HT1080 (cell line): ENCODE measurements around the gene EEPD1. TPM values are rescaled to one million over a fixed set of nuclear protein-coding genes. Genes with fewer than 3 reads are reported as not detected.
"Not testable (repeated sequence)": the region's sequence is repeated elsewhere in the genome, so short reads cannot be mapped to it uniquely, and the experiment has no call there.

Experiments used
- DNase-seq: peaks from one replicate; pipeline ENCODE4 v3.0.0-alpha.2; 2015; ENCODE audit warnings: low read depth
- total RNA-seq: library from RNA; depleted of rRNA; stranded (reverse); fragments of >200 nt; shearing (Covaris generic); gene quantifications from 2 replicates; pipeline ENCODE4 v1.2.3, GENCODE V29; 2014

EEPD1 gene
- total RNA-seq, 1 experiment from 2014 or later, result 6.2 TPM

GRCh38 chr7:36128448-36129047, 24.5 kb upstream of the EEPD1 start:
- DNase-seq, result peak; percentile 85

- DNase-seq, result peak; percentile 36
These were observed 24.0 kb upstream of the EEPD1 start for GRCh38 chr7:36129048-36129534.

- no peak for DNase-seq
These were observed 22.7 kb upstream of the EEPD1 start for GRCh38 chr7:36130236-36130945.

- no peak for DNase-seq
These were observed 22.0 kb upstream of the EEPD1 start for GRCh38 chr7:36131026-36131425.

GRCh38 chr7:36131499-36131898, 21.6 kb upstream of the EEPD1 start:
- no peak for DNase-seq

- no peak for DNase-seq
These were observed 21.0 kb upstream of the EEPD1 start for GRCh38 chr7:36132012-36132411.

GRCh38 chr7:36135700-36136099, 17.4 kb upstream of the EEPD1 start:
- DNase-seq, result no peak

- DNase-seq, result no peak
These were observed 15.8 kb upstream of the EEPD1 start for GRCh38 chr7:36137258-36137657.

GRCh38 chr7:36137754-36138153, 15.3 kb upstream of the EEPD1 start:
- DNase-seq, result no peak

GRCh38 chr7:36138209-36138608, 14.8 kb upstream of the EEPD1 start:
- no peak for DNase-seq

- no peak for DNase-seq
These were observed 11.7 kb upstream of the EEPD1 start for GRCh38 chr7:36141351-36141750.

- no peak for DNase-seq
These were observed 11.2 kb upstream of the EEPD1 start for GRCh38 chr7:36141850-36142249.

GRCh38 chr7:36144189-36144588, 8.9 kb upstream of the EEPD1 start:
- DNase-seq, result no peak

GRCh38 chr7:36145686-36146085, 7.4 kb upstream of the EEPD1 start:
- DNase-seq, result no peak

GRCh38 chr7:36147361-36147760, 5.7 kb upstream of the EEPD1 start:
- DNase-seq, result no peak

- no peak for DNase-seq
These were observed 4.5 kb upstream of the EEPD1 start for GRCh38 chr7:36148422-36149065.

GRCh38 chr7:36149240-36149639, 3.8 kb upstream of the EEPD1 start:
- not testable (repeated sequence) for DNase-seq

- DNase-seq, result no peak
These were observed 3.2 kb upstream of the EEPD1 start for GRCh38 chr7:36149694-36150452.

GRCh38 chr7:36151921-36152755, 916 bp upstream of the EEPD1 start:
- no peak for DNase-seq

GRCh38 chr7:36153571-36154097, 580 bp downstream of the EEPD1 start:
- no peak for DNase-seq
